Parathyroid adenoma (tissue), 2 donors: Measurements from ENCODE around the gene DRP2.

Experiments
- H2AFZ ChIP-seq: fragments of 300-600 bp; sonication (generic); one replicate; pipeline ENCODE4 v1.7.0; 2017; ENCODE audit warnings: antibody characterized with exemption, mild to moderate bottlenecking
- H3K27ac ChIP-seq: fragments of 300-600 bp; sonication (generic); one replicate; pipeline ENCODE4 v1.7.0; 2017
- H3K27me3 ChIP-seq: fragments of 300-600 bp; sonication (generic); one replicate; pipeline ENCODE4 v1.7.0; 2017; ENCODE audit warnings: low read length; ENCODE audit not compliant: control insufficient read depth, insufficient read depth
- H3K36me3 ChIP-seq: fragments of 300-600 bp; sonication (generic); one replicate; pipeline ENCODE4 v1.7.0; 2017; ENCODE audit warnings: low read length; ENCODE audit not compliant: control insufficient read depth, insufficient read depth
- H3K4me1 ChIP-seq: fragments of 300-600 bp; sonication (generic); one replicate; pipeline ENCODE4 v1.7.0; 2017; ENCODE audit warnings: control low read depth
- H3K4me2 ChIP-seq: fragments of 300-600 bp; sonication (generic); one replicate; pipeline ENCODE4 v1.7.0; 2017; ENCODE audit warnings: low read length
- H3K4me3 ChIP-seq: fragments of 300-600 bp; sonication (generic); one replicate; pipeline ENCODE4 v1.7.0; 2017; ENCODE audit warnings: low read depth, low read length
- H3K79me2 ChIP-seq: fragments of 300-600 bp; sonication (generic); one replicate; pipeline ENCODE4 v1.7.0; 2017; ENCODE audit warnings: control low read depth
- H3K9ac ChIP-seq: fragments of 300-600 bp; sonication (generic); one replicate; pipeline ENCODE4 v1.7.0; 2017; ENCODE audit warnings: mild to moderate bottlenecking
- H3K9me3 ChIP-seq: fragments of 300-600 bp; sonication (generic); one replicate; pipeline ENCODE4 v1.7.0; 2017; ENCODE audit warnings: low read length; ENCODE audit not compliant: control insufficient read depth
- TF ChIP-seq, protein P1 (sequence below): fragments of 300-600 bp; sonication (generic); IDR thresholded peaks from one replicate; pipeline ENCODE4 v1.7.0; 2017; ENCODE audit warnings: antibody characterized with exemption, mild to moderate bottlenecking
- donor health status: primary hyperparathyroidism.

The DRP2 gene

DNA sequence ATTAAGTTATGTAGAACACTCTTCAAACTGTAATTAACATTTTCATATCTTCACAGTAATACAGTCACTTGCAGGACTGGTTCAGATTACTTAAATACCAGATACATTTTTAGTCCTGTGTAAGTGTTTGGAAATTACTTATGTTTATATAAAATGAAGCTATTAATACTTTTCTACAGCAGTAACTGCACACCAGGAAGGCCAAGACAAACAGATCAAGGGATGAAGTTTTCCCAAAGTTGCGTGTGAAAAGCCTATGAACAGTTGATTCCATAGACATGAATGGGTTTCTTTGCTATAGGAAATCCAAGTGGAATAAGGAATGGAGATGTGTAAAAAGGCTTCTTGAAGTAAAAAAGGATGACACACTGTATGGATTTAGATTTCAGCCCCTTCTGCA is 28.9 kb upstream of the DRP2 start:
- no peak overlapping the region for H3K4me3 ChIP-seq
- H3K9me3 ChIP-seq: no peaks in the 10 kb centered on the region
- H3K9ac ChIP-seq: no peak overlapping the region
- H3K4me1 ChIP-seq: no peaks in the 10 kb centered on the region
- H3K27me3 ChIP-seq: no peaks in the 10 kb centered on the region
- no peak overlapping the region for H2AFZ ChIP-seq
- TF ChIP-seq, protein P1, sequence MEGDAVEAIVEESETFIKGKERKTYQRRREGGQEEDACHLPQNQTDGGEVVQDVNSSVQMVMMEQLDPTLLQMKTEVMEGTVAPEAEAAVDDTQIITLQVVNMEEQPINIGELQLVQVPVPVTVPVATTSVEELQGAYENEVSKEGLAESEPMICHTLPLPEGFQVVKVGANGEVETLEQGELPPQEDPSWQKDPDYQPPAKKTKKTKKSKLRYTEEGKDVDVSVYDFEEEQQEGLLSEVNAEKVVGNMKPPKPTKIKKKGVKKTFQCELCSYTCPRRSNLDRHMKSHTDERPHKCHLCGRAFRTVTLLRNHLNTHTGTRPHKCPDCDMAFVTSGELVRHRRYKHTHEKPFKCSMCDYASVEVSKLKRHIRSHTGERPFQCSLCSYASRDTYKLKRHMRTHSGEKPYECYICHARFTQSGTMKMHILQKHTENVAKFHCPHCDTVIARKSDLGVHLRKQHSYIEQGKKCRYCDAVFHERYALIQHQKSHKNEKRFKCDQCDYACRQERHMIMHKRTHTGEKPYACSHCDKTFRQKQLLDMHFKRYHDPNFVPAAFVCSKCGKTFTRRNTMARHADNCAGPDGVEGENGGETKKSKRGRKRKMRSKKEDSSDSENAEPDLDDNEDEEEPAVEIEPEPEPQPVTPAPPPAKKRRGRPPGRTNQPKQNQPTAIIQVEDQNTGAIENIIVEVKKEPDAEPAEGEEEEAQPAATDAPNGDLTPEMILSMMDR: no peak
- no peak overlapping the region for H3K27ac ChIP-seq
- no peaks in the 10 kb centered on the region for H3K36me3 ChIP-seq
- H3K4me2 ChIP-seq: no peak overlapping the region
- H3K79me2 ChIP-seq: no peaks in the 10 kb centered on the region

DNA sequence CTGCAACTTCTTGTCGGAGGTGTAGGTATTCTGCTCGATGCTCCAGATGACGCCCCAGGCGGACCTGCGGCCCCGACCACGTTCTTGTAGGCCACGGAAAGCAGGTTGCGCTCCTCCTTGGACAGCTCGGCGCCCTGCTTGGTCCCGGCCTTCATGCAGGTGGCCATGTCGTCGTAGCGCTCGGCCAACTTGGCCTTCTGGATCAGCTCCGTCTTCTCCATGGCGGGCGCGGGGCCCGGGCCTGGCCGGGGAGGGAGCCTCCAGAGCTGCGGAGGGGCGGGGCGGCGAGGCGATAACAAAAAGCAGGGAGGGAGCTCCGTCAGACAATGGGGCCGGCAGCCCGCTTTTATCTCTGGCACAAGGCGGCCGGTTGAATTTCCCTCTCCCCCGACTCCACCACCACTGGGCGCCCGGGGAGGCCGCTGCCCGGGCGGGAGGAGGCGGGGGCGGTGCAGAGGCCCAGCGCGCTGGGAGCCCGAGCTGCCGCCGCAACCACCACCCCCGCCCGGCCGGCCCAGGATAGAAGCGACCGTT is 28.3 kb upstream of the DRP2 start:
- Histone ChIP-seq H3K27me3 (no peaks in the 10 kb centered on the region), H3K9me3 (no peaks in the 10 kb centered on the region), H2AFZ (peak overlapping the region; percentile 38), H3K27ac (no peak overlapping the region), H3K4me1 (no peaks in the 10 kb centered on the region), H3K4me2 (no peak overlapping the region), H3K79me2 (no peaks in the 10 kb centered on the region), H3K9ac (no peak overlapping the region), H3K4me3 (no peak overlapping the region), H3K36me3 (no peaks in the 10 kb centered on the region)
- TF ChIP-seq, protein P1: no peak

DNA sequence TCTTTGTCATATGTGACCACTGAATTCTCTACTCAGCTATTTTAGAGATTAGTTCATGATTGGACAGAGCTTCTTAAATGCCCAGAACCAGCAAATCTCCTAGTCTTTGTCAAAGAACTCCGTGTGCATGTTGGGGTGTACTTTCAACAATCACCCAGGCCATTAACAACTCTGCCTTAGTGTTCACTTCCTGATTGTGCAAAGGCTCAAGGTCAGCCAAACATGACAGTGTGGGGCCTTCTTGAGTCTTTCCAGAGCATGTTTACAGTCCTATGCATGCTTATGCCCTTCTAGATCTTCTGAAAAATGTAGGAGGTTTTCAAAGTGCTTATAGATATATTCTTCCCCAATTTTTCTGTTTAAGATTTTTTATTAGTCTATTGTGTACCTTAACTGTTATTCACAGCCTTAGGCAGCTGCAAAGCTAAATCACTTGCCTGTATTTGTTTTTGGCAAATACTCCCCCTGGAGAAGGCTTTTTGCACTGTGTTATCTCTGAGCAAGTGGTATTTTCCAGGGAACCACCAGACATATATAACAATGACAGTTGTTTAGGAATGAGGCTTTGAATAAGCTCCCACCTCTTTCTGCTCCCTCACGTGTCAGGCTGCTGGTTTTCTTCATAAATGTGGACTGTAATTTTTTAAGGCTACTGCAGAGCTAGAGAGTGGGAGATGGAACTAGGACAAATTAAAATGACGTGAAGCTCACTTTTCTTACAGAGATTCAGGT is 24.0 kb upstream of the DRP2 start:
- Histone ChIP-seq H3K36me3 (no peaks in the 10 kb centered on the region), H3K9me3 (no peaks in the 10 kb centered on the region), H3K4me1 (no peaks in the 10 kb centered on the region), H3K9ac (no peak overlapping the region), H3K27me3 (no peaks in the 10 kb centered on the region), H3K4me3 (no peak overlapping the region), H3K79me2 (no peaks in the 10 kb centered on the region), H3K4me2 (no peak overlapping the region), H3K27ac (no peak overlapping the region), H2AFZ (no peak overlapping the region)
- TF ChIP-seq, protein P1: no peak

DNA sequence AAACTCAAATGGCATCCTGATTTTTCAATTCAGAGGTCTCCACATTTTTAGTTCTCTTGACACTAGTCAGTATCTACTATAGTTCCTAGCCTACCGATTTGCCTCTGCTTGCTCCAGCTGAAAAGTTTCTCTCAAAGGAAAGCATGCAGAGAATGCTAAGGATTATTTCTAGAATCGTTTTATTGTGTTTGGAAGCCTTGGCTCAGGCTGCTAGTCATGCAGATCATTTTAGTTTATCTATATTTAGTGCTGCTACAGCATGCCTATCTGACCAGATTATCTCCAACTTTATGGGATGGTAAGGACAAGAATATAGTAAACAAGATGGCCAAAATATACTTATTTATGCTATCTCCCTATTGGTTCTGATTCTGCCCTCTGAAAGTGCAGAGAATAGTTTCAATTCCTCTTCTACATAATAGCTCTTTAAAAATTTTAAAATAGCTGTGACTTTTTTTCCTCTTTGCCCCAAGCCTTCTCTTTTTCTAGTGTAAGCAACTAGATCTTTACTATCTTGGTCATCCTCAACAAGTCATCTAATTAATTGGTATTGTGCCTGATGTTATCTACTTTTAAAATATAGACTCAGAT is 15.7 kb upstream of the DRP2 start:
- H3K9ac ChIP-seq: no peak overlapping the region
- H3K4me1 ChIP-seq: no peaks in the 10 kb centered on the region
- H3K27ac ChIP-seq: no peak overlapping the region
- H3K4me3 ChIP-seq: no peak overlapping the region
- no peak overlapping the region for H3K4me2 ChIP-seq
- TF ChIP-seq, protein P1: no peak
- no peaks in the 10 kb centered on the region for H3K79me2 ChIP-seq
- no peaks in the 10 kb centered on the region for H3K9me3 ChIP-seq
- no peaks in the 10 kb centered on the region for H3K27me3 ChIP-seq
- no peaks in the 10 kb centered on the region for H3K36me3 ChIP-seq
- no peak overlapping the region for H2AFZ ChIP-seq
